ENCODE data around the gene PSAPL1.

- TF ChIP-seq ZNF274 (IDR thresholded peaks at IDR 0.05; ENCODE audit: low read depth, low read length) (no peak), YY1 (IDR thresholded peaks at IDR 0.05; ENCODE audit: insufficient read depth, insufficient read length) (no peak)
These were observed 42.0 kb downstream of the PSAPL1 start for GRCh38 chr4:7392438-7393421.
